DND-41 (cell line): ENCODE data around the gene MATN1.

Experiments used
- EZH2 ChIP-seq: IDR thresholded peaks from 3 replicates; pipeline ENCODE4 v1.6.1; 2012; ENCODE audit warnings: borderline replicate concordance, low read depth, mild to moderate bottlenecking, moderate library complexity, low read length, inconsistent platforms; ENCODE audit not compliant: severe bottlenecking
- TF ChIP-seq, protein P1 (sequence below): IDR thresholded peaks from 2 replicates; pipeline ENCODE4 v1.5.1; 2012; ENCODE audit warnings: borderline replicate concordance, low read length, moderate library complexity, mild to moderate bottlenecking; ENCODE audit not compliant: poor library complexity, severe bottlenecking; ENCODE audit errors: extremely low read depth

DNA sequence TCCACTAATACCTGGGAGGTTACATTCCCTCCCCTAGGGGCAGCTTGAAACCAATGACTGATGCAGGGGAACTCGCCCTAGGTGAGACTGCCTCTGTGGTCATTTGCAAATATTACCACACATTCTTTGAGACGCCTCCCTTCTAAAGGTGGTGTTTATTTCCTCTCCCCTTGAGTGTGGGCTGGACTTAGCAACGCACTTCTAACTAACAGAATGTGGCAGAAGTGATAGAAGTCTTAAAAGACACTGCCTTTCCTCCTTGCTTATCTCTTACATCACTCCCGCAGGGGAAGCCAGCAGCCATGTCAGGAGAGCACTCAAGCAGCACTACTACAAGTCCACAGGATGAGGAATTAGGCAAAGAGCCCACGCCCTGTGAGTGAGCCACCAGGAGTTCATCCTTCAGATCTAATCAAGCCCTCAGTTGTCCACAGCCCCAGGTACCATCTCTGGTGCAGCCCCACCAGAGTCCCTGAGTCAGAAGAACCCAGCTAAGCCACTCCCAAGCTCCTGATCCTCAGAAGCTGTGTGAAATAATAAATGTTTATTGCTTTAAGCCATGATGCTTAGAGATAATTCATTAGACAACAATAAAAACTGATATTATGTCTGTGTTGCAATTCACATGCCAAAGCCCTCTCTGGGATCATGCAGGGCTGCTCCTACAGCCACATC is 14.8 kb upstream of the MATN1 start:
- TF ChIP-seq EZH2: no peak
- TF ChIP-seq, protein P1, sequence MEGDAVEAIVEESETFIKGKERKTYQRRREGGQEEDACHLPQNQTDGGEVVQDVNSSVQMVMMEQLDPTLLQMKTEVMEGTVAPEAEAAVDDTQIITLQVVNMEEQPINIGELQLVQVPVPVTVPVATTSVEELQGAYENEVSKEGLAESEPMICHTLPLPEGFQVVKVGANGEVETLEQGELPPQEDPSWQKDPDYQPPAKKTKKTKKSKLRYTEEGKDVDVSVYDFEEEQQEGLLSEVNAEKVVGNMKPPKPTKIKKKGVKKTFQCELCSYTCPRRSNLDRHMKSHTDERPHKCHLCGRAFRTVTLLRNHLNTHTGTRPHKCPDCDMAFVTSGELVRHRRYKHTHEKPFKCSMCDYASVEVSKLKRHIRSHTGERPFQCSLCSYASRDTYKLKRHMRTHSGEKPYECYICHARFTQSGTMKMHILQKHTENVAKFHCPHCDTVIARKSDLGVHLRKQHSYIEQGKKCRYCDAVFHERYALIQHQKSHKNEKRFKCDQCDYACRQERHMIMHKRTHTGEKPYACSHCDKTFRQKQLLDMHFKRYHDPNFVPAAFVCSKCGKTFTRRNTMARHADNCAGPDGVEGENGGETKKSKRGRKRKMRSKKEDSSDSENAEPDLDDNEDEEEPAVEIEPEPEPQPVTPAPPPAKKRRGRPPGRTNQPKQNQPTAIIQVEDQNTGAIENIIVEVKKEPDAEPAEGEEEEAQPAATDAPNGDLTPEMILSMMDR: no peak
